GM12878 (cell line): ENCODE results near the gene TFAP2E. TPM values are rescaled to one million over a fixed set of nuclear protein-coding genes. Genes with fewer than 3 reads are reported as not detected.

Experiments used
- ATAC-seq: fragments of 200-7000 bp; cut with Tn5 transposase; 3 replicates; pipeline ENCODE4 v1.9.1; 2020; ENCODE audit warnings: mild to moderate bottlenecking, moderate library complexity
- BruUV-seq: library from RNA; stranded (reverse); fragments of 400-500 nt; replicated peaks from 2 replicates; lab custom pipeline; 2021; lab: Mats Ljungman, UMichigan
- CTCF ChIA-PET: fragments of 300-600 bp; sonication (Branson Sonifier 250); formaldehyde crosslinking; extraction: SDS; loops from one replicate; lab custom pipeline; 2021; ENCODE audit warnings: inconsistent platforms; lab: Yijun Ruan, JAX
- POLR2A ChIA-PET: fragments of 350-600 bp; formaldehyde crosslinking; extraction: SDS; loops from one replicate; lab custom pipeline; 2021; ENCODE audit warnings: inconsistent platforms; lab: Charles Lee
- RAD21 ChIA-PET: fragments of 300-600 bp; sonication (Branson Sonifier 250); formaldehyde crosslinking; loops from one replicate; lab custom pipeline; 2023; ENCODE audit warnings: antibody characterized with exemption; ENCODE audit not compliant: unreplicated experiment; lab: Charles Lee
- SMC1A ChIA-PET: fragments of 300-600 bp; sonication (Branson Sonifier 250); formaldehyde crosslinking; loops from one replicate; lab custom pipeline; 2023; ENCODE audit not compliant: unreplicated experiment, uncharacterized antibody; lab: Charles Lee
- DNase-seq: peaks from one replicate; pipeline ENCODE4 v3.0.0-alpha.2; 2011; ENCODE audit warnings: low read depth, low spot score
- FAIRE-seq: peaks from 3 replicates; lab custom pipeline; 2011; peaks lifted over from hg19 to GRCh38; lab: Jason Lieb, UNC
- H2AFZ ChIP-seq: 2 replicates; pipeline ENCODE4 v1.6.0; 2011; ENCODE audit warnings: low read depth, low read length, control low read depth; ENCODE audit not compliant: control insufficient read depth
- H3K27ac ChIP-seq: 2 replicates; pipeline ENCODE4 v1.5.1; 2011; ENCODE audit warnings: control low read depth; ENCODE audit not compliant: control insufficient read depth, insufficient read depth
- H3K27me3 ChIP-seq, 2 experiments: replicated peaks in 1 of 2; 2 replicates each; pipeline versions ENCODE4 v1.6.0 to v1.6.1; 2011; ENCODE audit warnings: low read length in 1 of 2; ENCODE audit not compliant: control insufficient read depth in 2 of 2, insufficient read depth in 2 of 2
- H3K36me3 ChIP-seq, 2 experiments: 2 replicates each; pipeline ENCODE4 v1.5.1; 2011; ENCODE audit warnings: low read length in 1 of 2; ENCODE audit not compliant: control insufficient read depth in 2 of 2, insufficient read depth in 2 of 2
- H3K4me1 ChIP-seq: 2 replicates; pipeline ENCODE4 v1.6.1; 2011; ENCODE audit warnings: mild to moderate bottlenecking, low read length, moderate library complexity, mixed read lengths; ENCODE audit not compliant: control insufficient read depth, insufficient read depth
- H3K4me2 ChIP-seq: 2 replicates; pipeline ENCODE4 v1.6.0; 2011; ENCODE audit warnings: control low read depth; ENCODE audit not compliant: control insufficient read depth, insufficient read depth
- H3K4me3 ChIP-seq: fragments of 200-600 bp; sonication (generic); 2 replicates; pipeline ENCODE4 v1.5.1; 2016
- H3K79me2 ChIP-seq: 2 replicates; pipeline ENCODE4 v1.6.0; 2011; ENCODE audit warnings: low read length; ENCODE audit not compliant: control insufficient read depth, insufficient read depth
- H3K9ac ChIP-seq: 2 replicates; pipeline ENCODE4 v1.8.0; 2011; ENCODE audit warnings: low read length, control low read depth, mixed read lengths; ENCODE audit not compliant: control insufficient read depth, insufficient read depth
- H3K9me3 ChIP-seq: replicated peaks from 3 replicates; pipeline ENCODE4 v1.5.1; 2011; ENCODE audit warnings: mild to moderate bottlenecking, low read length; ENCODE audit not compliant: control insufficient read depth, insufficient read depth
- H4K20me1 ChIP-seq: 2 replicates; pipeline ENCODE4 v1.6.0; 2011; ENCODE audit not compliant: control insufficient read depth, insufficient read depth
- BHLHE40 ChIP-seq, 2 experiments: fragments of 450-650 bp in 1 of 2; IDR thresholded peaks; 2 replicates each; pipeline ENCODE4 v1.6.1; 2011 to 2017; ENCODE audit warnings: low read depth in 2 of 2, borderline replicate concordance in 1 of 2, improper control_type of control experiment in 1 of 2, low read length in 1 of 2, mild to moderate bottlenecking in 1 of 2
- CBFB ChIP-seq: IDR thresholded peaks from 2 replicates; pipeline ENCODE4 v1.6.1; 2016; ENCODE audit warnings: antibody characterized with exemption, low read depth
- DPF2 ChIP-seq: fragments of 450-650 bp; IDR thresholded peaks from 2 replicates; pipeline ENCODE4 v1.6.1; 2017; ENCODE audit warnings: mild to moderate bottlenecking
- E2F4 ChIP-seq: IDR thresholded peaks from 2 replicates; pipeline ENCODE4 v1.6.1; 2012; ENCODE audit warnings: low read depth, low read length, improper control_type of control experiment
- GATAD2B ChIP-seq: fragments of 450-650 bp; conservative IDR thresholded peaks from 2 replicates; pipeline ENCODE4 v1.6.1; 2017; ENCODE audit warnings: low read depth, mild to moderate bottlenecking, moderate library complexity
- PAX5 ChIP-seq: IDR thresholded peaks from 2 replicates; pipeline ENCODE4 v1.6.1; 2011; ENCODE audit warnings: low read depth, low read length, borderline replicate concordance
- PAX8 ChIP-seq: fragments of 450-650 bp; IDR thresholded peaks from 2 replicates; pipeline ENCODE4 v1.6.1; 2017; ENCODE audit warnings: mild to moderate bottlenecking, moderate library complexity
- TAF1 ChIP-seq: IDR thresholded peaks from 2 replicates; pipeline ENCODE4 v1.6.1; 2011; ENCODE audit warnings: mild to moderate bottlenecking, low read depth, low read length, borderline replicate concordance
- WGBS: methylation state at CpG from one replicate; pipeline ENCODE4 v1.1.6; 2016; ENCODE audit warnings: low lambda C conversion rate; ENCODE audit not compliant: insufficient replicate concordance, insufficient coverage; ENCODE audit errors: missing lambda C conversion rate; 5-methylcytosine and 5-hydroxymethylcytosine counted together
- in situ Hi-C: fragments of 300-500 bp; cut with MboI; formaldehyde crosslinking; loops from 9 replicates; pipeline ENCODE4 v1.14.3; 2018; ENCODE audit warnings: mixed read lengths
- intact Hi-C: fragments of 100-400 bp; cut with micrococcal nuclease; formaldehyde crosslinking; loops from one replicate; pipeline ENCODE4 v1.14.2; 2022; ENCODE audit not compliant: unreplicated experiment
- polyA plus RNA-seq, 11 experiments: library from polyadenylated mRNA; depleted of rRNA in 4 of 11; unstranded in 6 of 11; stranded (reverse) in 5 of 11; fragments of >200 nt; fragmentation: Nextera tagmentation in 4 of 11; fragmentation: Illumina TruSeq in 1 of 11; extraction: Ambion mirVana in 4 of 11; extraction: Trizol in 1 of 11; gene quantifications; 1 replicate in 1 of 11; 2 replicates in 10 of 11; pipeline versions ENCODE4 v1.2.1 to v1.2.3, GENCODE V29; 2011 to 2016; ENCODE audit warnings: inconsistent platforms in 2 of 11, missing spikeins in 2 of 11, low read depth in 1 of 11
- total RNA-seq, 4 experiments: library from RNA; depleted of rRNA in 3 of 4; stranded (reverse); fragments of >200 nt in 3 of 4; fragmentation: Illumina TruSeq in 1 of 4; extraction: Trizol in 1 of 4; gene quantifications; 2 replicates each; pipeline versions ENCODE4 v1.2.1 to v1.2.3, GENCODE V29; 2013 to 2021
- TF ChIP-seq, protein P1 (sequence below): fragments of 450-650 bp; formaldehyde crosslinking; IDR thresholded peaks from 2 replicates; pipeline ENCODE4 v1.4.0; 2022; ENCODE audit warnings: mild to moderate bottlenecking, moderate library complexity
- TF ChIP-seq, protein P2 (sequence below): IDR thresholded peaks from 2 replicates; pipeline ENCODE4 v1.6.1; 2012; ENCODE audit warnings: improper control_type of control experiment, low read depth, low read length; ENCODE audit not compliant: insufficient replicate concordance

The TFAP2E gene
- total and polyA plus RNA-seq, 10 of the 15 experiments (the other 5 are each of a cell fraction or from before 2014, with no cell fraction given) = 0.10 to 1.1 (median 0.43) TPM

- Histone ChIP-seq H4K20me1 (no peaks in the 10 kb centered on the region), H3K27me3 (no peaks in the 10 kb centered on the region), H3K36me3 (no peaks in the 10 kb centered on the region), H2AFZ (no peak overlapping the region), H3K9ac (no peak overlapping the region), H3K9me3 (no peaks in the 10 kb centered on the region), H3K4me3 (no peak overlapping the region), H3K79me2 (no peaks in the 10 kb centered on the region), H3K4me2 (no peak overlapping the region), H3K4me1 (peaks cover 7% of the 10 kb centered on the region; the same call in 1 of the 2 replicates), H3K27ac (no peak overlapping the region)
- 68% methylated on average over 3 of the region's 3 CpGs for WGBS
- ChIA-PET CTCF (interaction anchor here (0.8 to 3.1 kb wide), 3 partner anchors 16 to 35 kb away, joined by 3 to 8 read pairs (median 3); no protein-coding TSS in a partner anchor), RAD21 (no interaction called here), POLR2A (no interaction called here), SMC1A (interaction anchor here (0.9 to 1.0 kb wide), 2 partner anchors 15 to 24 kb away, joined by 3 read pairs; no protein-coding TSS in a partner anchor)
- in situ Hi-C loops (no loop called here), intact Hi-C loops (no loop called here)
- no TSS peak for BruUV-seq
- TF ChIP-seq GATAD2B = no peak
- no peak for TF ChIP-seq PAX5
- TF ChIP-seq DPF2 = no peak
- TF ChIP-seq, protein P1, sequence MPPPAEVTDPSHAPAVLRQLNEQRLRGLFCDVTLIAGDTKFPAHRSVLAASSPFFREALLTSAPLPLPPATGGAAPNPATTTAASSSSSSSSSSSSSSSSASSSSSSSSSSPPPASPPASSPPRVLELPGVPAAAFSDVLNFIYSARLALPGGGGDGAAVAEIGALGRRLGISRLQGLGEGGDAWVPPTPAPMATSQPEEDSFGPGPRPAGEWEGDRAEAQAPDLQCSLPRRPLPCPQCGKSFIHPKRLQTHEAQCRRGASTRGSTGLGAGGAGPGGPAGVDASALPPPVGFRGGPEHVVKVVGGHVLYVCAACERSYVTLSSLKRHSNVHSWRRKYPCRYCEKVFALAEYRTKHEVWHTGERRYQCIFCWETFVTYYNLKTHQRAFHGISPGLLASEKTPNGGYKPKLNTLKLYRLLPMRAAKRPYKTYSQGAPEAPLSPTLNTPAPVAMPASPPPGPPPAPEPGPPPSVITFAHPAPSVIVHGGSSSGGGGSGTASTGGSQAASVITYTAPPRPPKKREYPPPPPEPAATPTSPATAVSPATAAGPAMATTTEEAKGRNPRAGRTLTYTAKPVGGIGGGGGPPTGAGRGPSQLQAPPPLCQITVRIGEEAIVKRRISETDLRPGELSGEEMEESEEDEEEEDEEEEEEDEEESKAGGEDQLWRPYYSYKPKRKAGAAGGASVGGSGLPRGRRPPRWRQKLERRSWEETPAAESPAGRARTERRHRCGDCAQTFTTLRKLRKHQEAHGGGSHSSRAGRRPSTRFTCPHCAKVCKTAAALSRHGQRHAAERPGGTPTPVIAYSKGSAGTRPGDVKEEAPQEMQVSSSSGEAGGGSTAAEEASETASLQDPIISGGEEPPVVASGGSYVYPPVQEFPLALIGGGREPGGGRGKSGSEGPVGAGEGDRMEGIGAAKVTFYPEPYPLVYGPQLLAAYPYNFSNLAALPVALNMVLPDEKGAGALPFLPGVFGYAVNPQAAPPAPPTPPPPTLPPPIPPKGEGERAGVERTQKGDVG = no peak
- no peak for TF ChIP-seq E2F4
- TF ChIP-seq, protein P2, sequence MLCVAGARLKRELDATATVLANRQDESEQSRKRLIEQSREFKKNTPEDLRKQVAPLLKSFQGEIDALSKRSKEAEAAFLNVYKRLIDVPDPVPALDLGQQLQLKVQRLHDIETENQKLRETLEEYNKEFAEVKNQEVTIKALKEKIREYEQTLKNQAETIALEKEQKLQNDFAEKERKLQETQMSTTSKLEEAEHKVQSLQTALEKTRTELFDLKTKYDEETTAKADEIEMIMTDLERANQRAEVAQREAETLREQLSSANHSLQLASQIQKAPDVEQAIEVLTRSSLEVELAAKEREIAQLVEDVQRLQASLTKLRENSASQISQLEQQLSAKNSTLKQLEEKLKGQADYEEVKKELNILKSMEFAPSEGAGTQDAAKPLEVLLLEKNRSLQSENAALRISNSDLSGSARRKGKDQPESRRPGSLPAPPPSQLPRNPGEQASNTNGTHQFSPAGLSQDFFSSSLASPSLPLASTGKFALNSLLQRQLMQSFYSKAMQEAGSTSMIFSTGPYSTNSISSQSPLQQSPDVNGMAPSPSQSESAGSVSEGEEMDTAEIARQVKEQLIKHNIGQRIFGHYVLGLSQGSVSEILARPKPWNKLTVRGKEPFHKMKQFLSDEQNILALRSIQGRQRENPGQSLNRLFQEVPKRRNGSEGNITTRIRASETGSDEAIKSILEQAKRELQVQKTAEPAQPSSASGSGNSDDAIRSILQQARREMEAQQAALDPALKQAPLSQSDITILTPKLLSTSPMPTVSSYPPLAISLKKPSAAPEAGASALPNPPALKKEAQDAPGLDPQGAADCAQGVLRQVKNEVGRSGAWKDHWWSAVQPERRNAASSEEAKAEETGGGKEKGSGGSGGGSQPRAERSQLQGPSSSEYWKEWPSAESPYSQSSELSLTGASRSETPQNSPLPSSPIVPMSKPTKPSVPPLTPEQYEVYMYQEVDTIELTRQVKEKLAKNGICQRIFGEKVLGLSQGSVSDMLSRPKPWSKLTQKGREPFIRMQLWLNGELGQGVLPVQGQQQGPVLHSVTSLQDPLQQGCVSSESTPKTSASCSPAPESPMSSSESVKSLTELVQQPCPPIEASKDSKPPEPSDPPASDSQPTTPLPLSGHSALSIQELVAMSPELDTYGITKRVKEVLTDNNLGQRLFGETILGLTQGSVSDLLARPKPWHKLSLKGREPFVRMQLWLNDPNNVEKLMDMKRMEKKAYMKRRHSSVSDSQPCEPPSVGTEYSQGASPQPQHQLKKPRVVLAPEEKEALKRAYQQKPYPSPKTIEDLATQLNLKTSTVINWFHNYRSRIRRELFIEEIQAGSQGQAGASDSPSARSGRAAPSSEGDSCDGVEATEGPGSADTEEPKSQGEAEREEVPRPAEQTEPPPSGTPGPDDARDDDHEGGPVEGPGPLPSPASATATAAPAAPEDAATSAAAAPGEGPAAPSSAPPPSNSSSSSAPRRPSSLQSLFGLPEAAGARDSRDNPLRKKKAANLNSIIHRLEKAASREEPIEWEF = no peak
- no peak for TF ChIP-seq TAF1
- no peak for TF ChIP-seq BHLHE40 (IDR thresholded peaks at IDR 0.05; ENCODE audit: borderline replicate concordance in 1 of 2, low read depth in 2 of 2, low read length in 1 of 2)
- TF ChIP-seq PAX8 = no peak
- no peak for TF ChIP-seq CBFB
- DNase-seq = no peak
- FAIRE-seq = no peak
- no peak for ATAC-seq
Measured at GRCh38 chr1:35585281-35585680, 12.2 kb downstream of the TFAP2E start.
